K562 (cell line): ENCODE results near the gene DUS1L. TPM values are rescaled to one million over a fixed set of nuclear protein-coding genes. Genes with fewer than 3 reads are reported as not detected.

Source experiments
- COPS2 ChIP-seq: fragments of 450-650 bp; conservative IDR thresholded peaks from 2 replicates; pipeline ENCODE4 v1.6.1; 2016; ENCODE audit warnings: mild to moderate bottlenecking, moderate library complexity
- DIDO1 ChIP-seq: fragments of 450-650 bp; IDR thresholded peaks from 2 replicates; pipeline ENCODE4 v1.6.1; 2016; ENCODE audit warnings: low read depth, missing biosample characterization, missing genetic modification characterization
- MTA1 ChIP-seq: fragments of 450-650 bp; IDR thresholded peaks from 2 replicates; pipeline ENCODE4 v1.6.1; 2017; ENCODE audit warnings: borderline replicate concordance
- NFRKB ChIP-seq: fragments of 450-650 bp; IDR thresholded peaks from 2 replicates; pipeline ENCODE4 v1.6.1; 2016; ENCODE audit warnings: low read depth
- SRF ChIP-seq, 2 experiments: fragments of 250-450, 450-650 bp in 1 of 2; sonication (Bioruptor Pico) in 1 of 2; sonication (generic) in 1 of 2; formaldehyde crosslinking; IDR thresholded peaks; 2 replicates each; pipeline versions ENCODE4 v1.5.0 to v1.5.1; 2020 to 2022; ENCODE audit warnings: mild to moderate bottlenecking in 1 of 2, missing genetic modification reagents in 1 of 2
- ZC3H4 ChIP-seq: sonication (generic); formaldehyde crosslinking; IDR thresholded peaks from 2 replicates; pipeline ENCODE4 v1.9.0; 2021; ENCODE audit warnings: missing genetic modification reagents, borderline replicate concordance
- ZNF124 ChIP-seq: sonication (generic); formaldehyde crosslinking; IDR thresholded peaks from 2 replicates; pipeline ENCODE4 v1.8.1; 2022; ENCODE audit warnings: missing genetic modification reagents
- ZNF41 ChIP-seq: fragments of 250-450 bp; sonication (Bioruptor Pico); conservative IDR thresholded peaks from 2 replicates; pipeline ENCODE4 v1.4.0; 2020; ENCODE audit warnings: mild to moderate bottlenecking
- ZNF77 ChIP-seq: fragments of 250-450 bp; sonication (Bioruptor Pico); IDR thresholded peaks from 2 replicates; pipeline ENCODE4 v1.5.0; 2020
- polyA plus RNA-seq, 8 experiments: library from polyadenylated mRNA; depleted of rRNA in 4 of 8; stranded (reverse) in 5 of 8; unstranded in 3 of 8; fragments of >200 nt; fragmentation: Nextera tagmentation in 2 of 8; fragmentation: Illumina TruSeq in 1 of 8; extraction: Ambion mirVana in 2 of 8; extraction: Trizol in 1 of 8; gene quantifications; 2 replicates each; pipeline versions ENCODE4 v1.2.1 to v1.2.3, GENCODE V29; 2011 to 2014; ENCODE audit warnings: inconsistent platforms in 1 of 8, missing spikeins in 1 of 8
- total RNA-seq, 7 experiments: library from RNA; depleted of rRNA in 6 of 7; stranded (reverse); fragments of >200 nt in 6 of 7; fragmentation: Illumina TruSeq in 2 of 7; extraction: Trizol in 2 of 7; gene quantifications; 2 replicates each; pipeline versions ENCODE4 v1.2.1 to v1.2.3, GENCODE V29; 2011 to 2021; ENCODE audit warnings: low replicate concordance in 1 of 7
- TF ChIP-seq, protein P1 (sequence below): sonication (generic); formaldehyde crosslinking; IDR thresholded peaks from 2 replicates; pipeline ENCODE4 v1.8.0; 2022; ENCODE audit warnings: missing genetic modification reagents, mild to moderate bottlenecking, borderline replicate concordance
- TF ChIP-seq, protein P2 (sequence below), 2 experiments: fragments of 200-800 bp in 1 of 2; sonication (Bioruptor generic) in 1 of 2; sonication (generic) in 1 of 2; formaldehyde crosslinking in 1 of 2; IDR thresholded peaks in 1 of 2; conservative IDR thresholded peaks in 1 of 2; 2 replicates each; pipeline versions ENCODE4 v1.5.0 to v1.6.1; 2016 to 2020; ENCODE audit warnings: missing compliant biosample characterization in 1 of 2, missing genetic modification characterization in 1 of 2, missing genetic modification reagents in 1 of 2
- TF ChIP-seq, protein P3 (sequence below): fragments of 250-450 bp; sonication (Bioruptor Pico); IDR thresholded peaks from 2 replicates; pipeline ENCODE4 v1.8.0; 2022; ENCODE audit warnings: moderate library complexity, mild to moderate bottlenecking, inconsistent platforms
- TF ChIP-seq, protein P4 (sequence below): fragments of 250-450 bp; sonication (Bioruptor Pico); IDR thresholded peaks from 2 replicates; pipeline ENCODE4 v1.5.0; 2020; ENCODE audit warnings: mild to moderate bottlenecking, borderline replicate concordance
- TF ChIP-seq, protein P5 (sequence below): IDR thresholded peaks from 2 replicates; pipeline ENCODE4 v1.6.1; 2014; ENCODE audit warnings: antibody characterized with exemption
- TF ChIP-seq, protein P6 (sequence below): sonication (generic); formaldehyde crosslinking; IDR thresholded peaks from 2 replicates; pipeline ENCODE4 v1.8.1; 2022; ENCODE audit warnings: missing genetic modification reagents

DUS1L gene
- total and polyA plus RNA-seq, 9 of the 15 experiments (the other 6 are each of a cell fraction or from before 2014, with no cell fraction given) = 7.8 to 210 (median 83.9) TPM

DNA sequence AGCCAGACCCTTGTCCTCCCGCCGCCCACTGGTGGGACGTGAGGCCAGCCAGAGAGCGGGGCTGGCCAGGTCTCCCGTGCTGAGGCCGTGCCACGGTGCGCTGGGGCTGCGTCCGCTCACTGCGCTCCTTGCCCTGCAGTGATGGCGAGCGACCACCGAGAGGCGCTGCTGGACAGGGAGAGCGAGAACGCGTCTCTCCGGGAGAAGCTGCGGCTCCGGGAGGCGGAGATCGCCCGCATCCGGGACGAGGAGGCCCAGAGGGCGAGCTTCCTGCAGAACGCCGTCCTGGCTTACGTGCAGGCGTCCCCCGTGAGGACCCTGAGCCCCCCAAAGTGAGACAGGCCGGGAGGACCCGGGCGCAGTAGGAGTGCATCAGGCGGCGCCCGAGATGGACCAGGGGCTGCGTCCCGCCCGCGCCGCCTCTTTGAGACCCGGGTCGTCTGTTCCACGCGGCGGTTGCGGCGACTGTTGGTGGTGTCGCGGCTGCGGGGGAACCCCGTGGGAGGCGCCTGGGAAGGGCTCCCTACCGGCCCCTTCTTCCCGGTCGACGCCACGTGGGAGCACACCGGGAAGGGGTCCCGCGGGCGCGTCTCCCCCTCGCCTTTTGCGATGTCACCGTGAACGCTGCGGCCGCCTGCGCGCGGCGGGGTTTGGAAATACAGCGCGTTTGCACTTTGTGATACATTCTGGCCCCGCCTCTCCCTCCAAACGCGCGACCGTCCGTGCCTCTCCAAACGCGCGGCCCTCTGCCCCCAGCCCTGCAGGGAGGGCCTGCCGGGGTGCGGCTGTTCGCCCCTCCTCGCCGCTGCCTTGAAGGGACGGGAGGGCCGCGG is 34.9 kb downstream of the DUS1L start (continued):
- TF ChIP-seq, protein P1, sequence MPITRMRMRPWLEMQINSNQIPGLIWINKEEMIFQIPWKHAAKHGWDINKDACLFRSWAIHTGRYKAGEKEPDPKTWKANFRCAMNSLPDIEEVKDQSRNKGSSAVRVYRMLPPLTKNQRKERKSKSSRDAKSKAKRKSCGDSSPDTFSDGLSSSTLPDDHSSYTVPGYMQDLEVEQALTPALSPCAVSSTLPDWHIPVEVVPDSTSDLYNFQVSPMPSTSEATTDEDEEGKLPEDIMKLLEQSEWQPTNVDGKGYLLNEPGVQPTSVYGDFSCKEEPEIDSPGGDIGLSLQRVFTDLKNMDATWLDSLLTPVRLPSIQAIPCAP (CRISPR knock-in tag) = no peak
- TF ChIP-seq, protein P2, sequence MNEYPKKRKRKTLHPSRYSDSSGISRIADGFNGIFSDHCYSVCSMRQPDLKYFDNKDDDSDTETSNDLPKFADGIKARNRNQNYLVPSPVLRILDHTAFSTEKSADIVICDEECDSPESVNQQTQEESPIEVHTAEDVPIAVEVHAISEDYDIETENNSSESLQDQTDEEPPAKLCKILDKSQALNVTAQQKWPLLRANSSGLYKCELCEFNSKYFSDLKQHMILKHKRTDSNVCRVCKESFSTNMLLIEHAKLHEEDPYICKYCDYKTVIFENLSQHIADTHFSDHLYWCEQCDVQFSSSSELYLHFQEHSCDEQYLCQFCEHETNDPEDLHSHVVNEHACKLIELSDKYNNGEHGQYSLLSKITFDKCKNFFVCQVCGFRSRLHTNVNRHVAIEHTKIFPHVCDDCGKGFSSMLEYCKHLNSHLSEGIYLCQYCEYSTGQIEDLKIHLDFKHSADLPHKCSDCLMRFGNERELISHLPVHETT (CRISPR knock-in tag; conservative IDR thresholded peaks at IDR 0.05 in 1 of 2, IDR thresholded peaks at IDR 0.05 in 1 of 2) = no peak
- no peak for TF ChIP-seq NFRKB
- TF ChIP-seq SRF (CRISPR knock-in tag; IDR thresholded peaks at IDR 0.05) = peak in 1 of 2 experiments; percentile 38; a peak in 2 of 4 replicates
- TF ChIP-seq ZNF124 (CRISPR knock-in tag) = no peak
- TF ChIP-seq, protein P3, sequence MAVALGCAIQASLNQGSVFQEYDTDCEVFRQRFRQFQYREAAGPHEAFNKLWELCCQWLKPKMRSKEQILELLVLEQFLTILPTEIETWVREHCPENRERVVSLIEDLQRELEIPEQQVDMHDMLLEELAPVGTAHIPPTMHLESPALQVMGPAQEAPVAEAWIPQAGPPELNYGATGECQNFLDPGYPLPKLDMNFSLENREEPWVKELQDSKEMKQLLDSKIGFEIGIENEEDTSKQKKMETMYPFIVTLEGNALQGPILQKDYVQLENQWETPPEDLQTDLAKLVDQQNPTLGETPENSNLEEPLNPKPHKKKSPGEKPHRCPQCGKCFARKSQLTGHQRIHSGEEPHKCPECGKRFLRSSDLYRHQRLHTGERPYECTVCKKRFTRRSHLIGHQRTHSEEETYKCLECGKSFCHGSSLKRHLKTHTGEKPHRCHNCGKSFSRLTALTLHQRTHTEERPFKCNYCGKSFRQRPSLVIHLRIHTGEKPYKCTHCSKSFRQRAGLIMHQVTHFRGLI (CRISPR knock-in tag) = no peak
- TF ChIP-seq, protein P4, sequence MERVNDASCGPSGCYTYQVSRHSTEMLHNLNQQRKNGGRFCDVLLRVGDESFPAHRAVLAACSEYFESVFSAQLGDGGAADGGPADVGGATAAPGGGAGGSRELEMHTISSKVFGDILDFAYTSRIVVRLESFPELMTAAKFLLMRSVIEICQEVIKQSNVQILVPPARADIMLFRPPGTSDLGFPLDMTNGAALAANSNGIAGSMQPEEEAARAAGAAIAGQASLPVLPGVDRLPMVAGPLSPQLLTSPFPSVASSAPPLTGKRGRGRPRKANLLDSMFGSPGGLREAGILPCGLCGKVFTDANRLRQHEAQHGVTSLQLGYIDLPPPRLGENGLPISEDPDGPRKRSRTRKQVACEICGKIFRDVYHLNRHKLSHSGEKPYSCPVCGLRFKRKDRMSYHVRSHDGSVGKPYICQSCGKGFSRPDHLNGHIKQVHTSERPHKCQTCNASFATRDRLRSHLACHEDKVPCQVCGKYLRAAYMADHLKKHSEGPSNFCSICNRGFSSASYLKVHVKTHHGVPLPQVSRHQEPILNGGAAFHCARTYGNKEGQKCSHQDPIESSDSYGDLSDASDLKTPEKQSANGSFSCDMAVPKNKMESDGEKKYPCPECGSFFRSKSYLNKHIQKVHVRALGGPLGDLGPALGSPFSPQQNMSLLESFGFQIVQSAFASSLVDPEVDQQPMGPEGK (CRISPR knock-in tag) = no peak
- TF ChIP-seq, protein P5, sequence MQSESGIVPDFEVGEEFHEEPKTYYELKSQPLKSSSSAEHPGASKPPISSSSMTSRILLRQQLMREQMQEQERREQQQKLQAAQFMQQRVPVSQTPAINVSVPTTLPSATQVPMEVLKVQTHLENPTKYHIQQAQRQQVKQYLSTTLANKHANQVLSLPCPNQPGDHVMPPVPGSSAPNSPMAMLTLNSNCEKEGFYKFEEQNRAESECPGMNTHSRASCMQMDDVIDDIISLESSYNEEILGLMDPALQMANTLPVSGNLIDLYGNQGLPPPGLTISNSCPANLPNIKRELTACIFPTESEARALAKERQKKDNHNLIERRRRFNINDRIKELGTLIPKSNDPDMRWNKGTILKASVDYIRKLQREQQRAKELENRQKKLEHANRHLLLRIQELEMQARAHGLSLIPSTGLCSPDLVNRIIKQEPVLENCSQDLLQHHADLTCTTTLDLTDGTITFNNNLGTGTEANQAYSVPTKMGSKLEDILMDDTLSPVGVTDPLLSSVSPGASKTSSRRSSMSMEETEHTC = no peak
- TF ChIP-seq, protein P6, sequence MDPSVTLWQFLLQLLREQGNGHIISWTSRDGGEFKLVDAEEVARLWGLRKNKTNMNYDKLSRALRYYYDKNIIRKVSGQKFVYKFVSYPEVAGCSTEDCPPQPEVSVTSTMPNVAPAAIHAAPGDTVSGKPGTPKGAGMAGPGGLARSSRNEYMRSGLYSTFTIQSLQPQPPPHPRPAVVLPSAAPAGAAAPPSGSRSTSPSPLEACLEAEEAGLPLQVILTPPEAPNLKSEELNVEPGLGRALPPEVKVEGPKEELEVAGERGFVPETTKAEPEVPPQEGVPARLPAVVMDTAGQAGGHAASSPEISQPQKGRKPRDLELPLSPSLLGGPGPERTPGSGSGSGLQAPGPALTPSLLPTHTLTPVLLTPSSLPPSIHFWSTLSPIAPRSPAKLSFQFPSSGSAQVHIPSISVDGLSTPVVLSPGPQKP (CRISPR knock-in tag) = no peak
- TF ChIP-seq MTA1 = peak; percentile 40
- TF ChIP-seq ZC3H4 (CRISPR knock-in tag) = no peak
- no peak for TF ChIP-seq ZNF41
- TF ChIP-seq ZNF77 = no peak
- TF ChIP-seq DIDO1 (tag) = no peak
- no peak for TF ChIP-seq COPS2
